HEK293 (cell line): ENCODE data around the gene ADCY10.

Experiments
- CTCF ChIP-seq: fragments of 450-650 bp; formaldehyde crosslinking; IDR thresholded peaks from 2 replicates; pipeline ENCODE4 v1.5.1; 2016; ENCODE audit warnings: missing biosample characterization, missing genetic modification characterization
- ZNF138 ChIP-seq: fragments of 450-650 bp; formaldehyde crosslinking; IDR thresholded peaks from 2 replicates; pipeline ENCODE4 v1.5.1; 2016; ENCODE audit warnings: missing biosample characterization, missing genetic modification characterization, borderline replicate concordance
- ZNF175 ChIP-seq: fragments of 450-650 bp; formaldehyde crosslinking; IDR thresholded peaks from 2 replicates; pipeline ENCODE4 v1.5.1; 2016; ENCODE audit warnings: missing biosample characterization, missing genetic modification characterization

GRCh38 chr1:167776151-167776550 lies 137.8 kb downstream of the ADCY10 start:
- no peak for TF ChIP-seq ZNF175
- TF ChIP-seq CTCF (tag by site-specific recombination): no peak
- no peak for TF ChIP-seq ZNF138 (tag by site-specific recombination)
